Calu3 (cell line): ENCODE data around the gene RHPN2. TPM values are rescaled to one million over a fixed set of nuclear protein-coding genes. Genes with fewer than 3 reads are reported as not detected.
"Not testable (repeated sequence)": the region's sequence is repeated elsewhere in the genome, so short reads cannot be mapped to it uniquely, and the experiment has no call there.

Source experiments
- BruUV-seq: library from RNA; stranded (reverse); fragments of 400-500 nt; replicated peaks from 2 replicates; lab custom pipeline; 2021; lab: Mats Ljungman, UMichigan
- CTCF ChIA-PET: fragments of 300-600 bp; sonication (Branson Sonifier 250); formaldehyde crosslinking; loops from one replicate; lab custom pipeline; 2022; ENCODE audit warnings: antibody characterized with exemption; lab: Charles Lee
- DNase-seq: peaks from one replicate; pipeline ENCODE4 v3.0.0; 2022
- H3K27ac Mint-ChIP-seq: one replicate; pipeline ENCODE4 v1.8.0; 2022; ENCODE audit warnings: mixed read lengths; ENCODE audit not compliant: unreplicated experiment
- H3K27me3 Mint-ChIP-seq: one replicate; pipeline ENCODE4 v1.8.0; 2022; ENCODE audit warnings: mixed read lengths; ENCODE audit not compliant: unreplicated experiment
- H3K36me3 Mint-ChIP-seq: one replicate; pipeline ENCODE4 v1.8.0; 2022; ENCODE audit warnings: mild to moderate bottlenecking, moderate library complexity, mixed read lengths; ENCODE audit not compliant: insufficient read depth, unreplicated experiment
- H3K4me1 Mint-ChIP-seq: one replicate; pipeline ENCODE4 v1.8.0; 2022; ENCODE audit warnings: mild to moderate bottlenecking, low read depth, mixed read lengths; ENCODE audit not compliant: unreplicated experiment
- H3K4me3 Mint-ChIP-seq: one replicate; pipeline ENCODE4 v1.8.0; 2022; ENCODE audit warnings: mild to moderate bottlenecking, low read depth, moderate library complexity, mixed read lengths; ENCODE audit not compliant: unreplicated experiment
- H3K9me3 Mint-ChIP-seq: one replicate; pipeline ENCODE4 v1.8.0; 2022; ENCODE audit warnings: low read depth, mixed read lengths; ENCODE audit not compliant: unreplicated experiment
- intact Hi-C: fragments of 100-400 bp; cut with micrococcal nuclease; formaldehyde crosslinking; loops from one replicate; pipeline ENCODE4 v1.10.0; 2022; ENCODE audit not compliant: unreplicated experiment
- total RNA-seq: library from RNA; stranded (reverse); gene quantifications from 2 replicates; pipeline ENCODE4 v1.2.3, GENCODE V29; 2022
- TF ChIP-seq, protein P1 (sequence below): fragments of 200-600 bp; IDR thresholded peaks from one replicate; pipeline ENCODE4 v1.8.0; 2022; ENCODE audit warnings: antibody characterized with exemption; ENCODE audit not compliant: unreplicated experiment

Gene RHPN2
- total RNA-seq, 1 experiment from 2014 or later, result 46.4 TPM

GRCh38 chr19:33040994-33041827 is 23.5 kb downstream of the RHPN2 start:
- intact Hi-C loops, result loop anchor here (1.0 to 5.0 kb wide), 3 partner anchors 8 to 36 kb away; no protein-coding TSS in a partner anchor
- Mint-ChIP-seq H3K27ac (peak overlapping the region; percentile 88), H3K4me1 (peaks cover 69% of the 10 kb centered on the region), H3K4me3 (peak overlapping the region; percentile 59), H3K27me3 (no peaks in the 10 kb centered on the region), H3K36me3 (peaks cover 73% of the 10 kb centered on the region), H3K9me3 (no peaks in the 10 kb centered on the region)
- BruUV-seq, result TSS peak; percentile 22
- TF ChIP-seq, protein P1, sequence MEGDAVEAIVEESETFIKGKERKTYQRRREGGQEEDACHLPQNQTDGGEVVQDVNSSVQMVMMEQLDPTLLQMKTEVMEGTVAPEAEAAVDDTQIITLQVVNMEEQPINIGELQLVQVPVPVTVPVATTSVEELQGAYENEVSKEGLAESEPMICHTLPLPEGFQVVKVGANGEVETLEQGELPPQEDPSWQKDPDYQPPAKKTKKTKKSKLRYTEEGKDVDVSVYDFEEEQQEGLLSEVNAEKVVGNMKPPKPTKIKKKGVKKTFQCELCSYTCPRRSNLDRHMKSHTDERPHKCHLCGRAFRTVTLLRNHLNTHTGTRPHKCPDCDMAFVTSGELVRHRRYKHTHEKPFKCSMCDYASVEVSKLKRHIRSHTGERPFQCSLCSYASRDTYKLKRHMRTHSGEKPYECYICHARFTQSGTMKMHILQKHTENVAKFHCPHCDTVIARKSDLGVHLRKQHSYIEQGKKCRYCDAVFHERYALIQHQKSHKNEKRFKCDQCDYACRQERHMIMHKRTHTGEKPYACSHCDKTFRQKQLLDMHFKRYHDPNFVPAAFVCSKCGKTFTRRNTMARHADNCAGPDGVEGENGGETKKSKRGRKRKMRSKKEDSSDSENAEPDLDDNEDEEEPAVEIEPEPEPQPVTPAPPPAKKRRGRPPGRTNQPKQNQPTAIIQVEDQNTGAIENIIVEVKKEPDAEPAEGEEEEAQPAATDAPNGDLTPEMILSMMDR, result no peak
- CTCF ChIA-PET, result interaction anchor here (0.7 to 2.2 kb wide), 6 partner anchors 9 to 57 kb away, joined by 3 to 16 read pairs (median 4); no protein-coding TSS in a partner anchor
- peak; percentile 95 for DNase-seq

- Mint-ChIP-seq H3K27ac (peak overlapping the region; percentile 46), H3K27me3 (no peaks in the 10 kb centered on the region), H3K9me3 (no peaks in the 10 kb centered on the region), H3K4me1 (peaks cover 60% of the 10 kb centered on the region), H3K36me3 (peaks cover 72% of the 10 kb centered on the region), H3K4me3 (no peak overlapping the region)
- CTCF ChIA-PET, result interaction anchor here (0.7 kb wide), 1 partner anchor 41 kb away, joined by 11 read pairs; no protein-coding TSS in a partner anchor
- TF ChIP-seq, protein P1, result no peak
- intact Hi-C loops, result loop anchor here (5.0 kb wide), 2 partner anchors 33 to 37 kb away; no protein-coding TSS in a partner anchor
- DNase-seq, result no peak
- BruUV-seq, result no TSS peak
These were observed 24.9 kb downstream of the RHPN2 start for GRCh38 chr19:33039815-33040214.

DNA sequence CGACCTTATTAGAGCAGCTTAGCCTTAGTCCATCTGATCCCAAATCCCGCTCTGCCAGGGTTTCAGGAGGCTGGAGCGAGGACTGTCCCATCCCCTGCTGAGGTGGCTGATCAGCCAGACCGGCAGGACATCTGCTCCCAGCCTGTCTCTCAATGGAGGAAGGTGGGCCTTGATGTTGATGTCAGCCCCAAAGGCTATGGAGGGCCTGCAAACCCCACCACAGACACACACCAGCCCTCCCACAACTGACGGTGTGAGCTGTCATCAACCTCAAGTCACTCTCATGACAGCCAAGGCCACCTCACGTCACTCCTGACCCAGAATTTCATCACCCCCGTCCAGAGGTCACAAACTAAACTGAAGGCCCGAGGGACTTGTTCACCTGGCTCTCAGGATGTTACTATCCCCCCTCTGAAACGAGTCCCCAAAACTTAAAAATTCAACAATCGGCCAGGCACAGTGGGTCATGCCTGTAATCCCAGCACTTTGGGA is 25.5 kb downstream of the RHPN2 start:
- intact Hi-C loops, result no loop called here
- Mint-ChIP-seq H3K4me3 (no peak overlapping the region), H3K9me3 (no peaks in the 10 kb centered on the region), H3K27me3 (no peaks in the 10 kb centered on the region), H3K36me3 (peaks cover 74% of the 10 kb centered on the region), H3K27ac (peak overlapping the region; percentile 46), H3K4me1 (peaks cover 60% of the 10 kb centered on the region)
- TF ChIP-seq, protein P1, result no peak
- DNase-seq, result no peak
- CTCF ChIA-PET, result no interaction called here
- BruUV-seq, result no TSS peak

DNA sequence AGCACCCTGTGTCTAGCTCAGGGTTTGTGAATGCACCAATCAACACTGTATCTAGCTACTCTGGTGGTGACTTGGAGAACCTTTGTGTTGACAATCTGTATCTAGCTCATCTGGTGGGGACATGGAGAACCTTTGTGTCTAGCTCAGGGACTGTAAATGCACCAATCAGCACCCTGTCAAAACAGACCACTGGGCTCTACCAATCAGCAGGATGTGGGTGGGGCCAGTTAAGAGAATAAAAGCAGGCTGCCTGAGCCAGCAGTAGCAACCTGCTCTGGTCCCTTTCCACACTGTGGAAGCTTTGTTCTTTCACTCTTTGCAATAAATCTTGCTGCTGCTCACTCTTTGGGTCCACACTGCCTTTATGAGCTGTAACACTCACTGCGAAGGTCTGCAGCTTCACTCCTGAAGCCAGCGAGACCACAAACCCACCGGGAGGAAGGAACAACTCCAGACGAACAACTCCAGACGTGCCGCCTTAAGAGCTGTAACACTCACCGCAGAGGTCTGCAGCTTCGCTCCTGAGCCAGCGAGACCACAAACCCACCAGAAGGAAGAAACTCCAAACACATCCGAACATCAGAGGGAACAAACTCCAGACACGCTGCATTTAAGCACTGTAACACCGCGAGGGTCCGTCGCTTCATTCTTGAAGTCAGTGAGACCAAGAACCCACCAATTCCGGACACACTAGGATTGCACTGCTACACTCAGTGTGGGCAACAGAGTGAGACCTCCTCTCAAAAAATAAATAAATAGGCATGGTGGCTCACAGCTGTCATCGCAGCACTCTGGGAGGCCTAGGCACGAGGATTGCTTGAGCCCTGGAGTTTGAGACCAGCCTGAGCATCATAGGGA is 27.3 kb downstream of the RHPN2 start:
- H3K9me3 Mint-ChIP-seq, DNase-seq, H3K4me3 Mint-ChIP-seq, H3K27me3 Mint-ChIP-seq, intact Hi-C loops, CTCF ChIA-PET: not testable (repeated sequence)
- H3K4me1 Mint-ChIP-seq, result peaks cover 53% of the 10 kb centered on the region
- BruUV-seq, result TSS peak; percentile 97
- peak overlapping the region; percentile 50 for H3K27ac Mint-ChIP-seq
- H3K36me3 Mint-ChIP-seq, result peaks cover 58% of the 10 kb centered on the region

GRCh38 chr19:33036370-33037167 is 28.1 kb downstream of the RHPN2 start:
- CTCF ChIA-PET, H3K9me3 Mint-ChIP-seq: not testable (repeated sequence)
- H3K4me1 Mint-ChIP-seq, result peaks cover 47% of the 10 kb centered on the region

More at GRCh38 chr19:33036370-33037167, 28.1 kb downstream of the RHPN2 start:
- BruUV-seq, H3K4me3 Mint-ChIP-seq, H3K27ac Mint-ChIP-seq, intact Hi-C loops, DNase-seq, H3K27me3 Mint-ChIP-seq: not testable (repeated sequence)
- H3K36me3 Mint-ChIP-seq, result peaks cover 54% of the 10 kb centered on the region
